22Rv1 (cell line): ENCODE data around the gene ZMYND15.

ENCODE experiments used
- H3K27ac ChIP-seq: fragments of 450-650 bp; 2 replicates; pipeline ENCODE4 v1.5.1; 2017
- ZFX ChIP-seq: fragments of 450-650 bp; IDR thresholded peaks from 2 replicates; pipeline ENCODE4 v1.6.1; 2017; ENCODE audit warnings: antibody characterized with exemption, borderline replicate concordance
- TF ChIP-seq, protein P1 (sequence below): fragments of 450-650 bp; IDR thresholded peaks from 2 replicates; pipeline ENCODE4 v1.5.1; 2017; ENCODE audit warnings: mild to moderate bottlenecking

Gene ZMYND15

DNA sequence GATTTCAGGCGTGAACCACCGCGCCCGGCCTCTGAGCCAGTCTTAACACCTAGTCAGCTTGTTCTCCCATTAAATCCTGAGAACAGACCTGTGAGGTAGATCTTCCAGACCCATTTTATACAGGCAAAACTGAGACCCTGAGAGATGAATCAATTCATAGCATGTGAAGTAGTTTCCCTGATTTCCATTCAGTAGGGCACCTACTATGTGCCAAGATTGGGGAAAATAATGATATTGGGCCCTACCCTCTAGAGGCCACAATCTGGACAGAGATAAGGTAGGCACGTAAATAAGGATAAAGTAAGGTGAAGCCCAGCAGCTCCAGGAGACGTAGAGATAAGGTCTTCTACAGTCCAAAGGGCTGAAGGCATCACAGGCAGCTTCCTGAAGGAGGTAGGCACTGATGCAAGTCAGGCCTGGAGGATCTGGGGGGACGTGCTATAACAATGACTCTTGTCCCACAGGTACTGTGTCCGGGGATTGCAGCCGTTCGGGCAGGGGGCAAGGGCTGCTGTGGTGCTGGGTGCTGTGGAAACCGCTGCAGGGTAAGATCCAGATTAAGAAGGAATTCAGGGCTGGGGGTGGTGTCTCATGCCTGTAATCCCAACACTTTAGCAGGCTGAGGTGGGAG lies 40.8 kb downstream of the ZMYND15 start:
- no peak overlapping the region for H3K27ac ChIP-seq
- TF ChIP-seq, protein P1, sequence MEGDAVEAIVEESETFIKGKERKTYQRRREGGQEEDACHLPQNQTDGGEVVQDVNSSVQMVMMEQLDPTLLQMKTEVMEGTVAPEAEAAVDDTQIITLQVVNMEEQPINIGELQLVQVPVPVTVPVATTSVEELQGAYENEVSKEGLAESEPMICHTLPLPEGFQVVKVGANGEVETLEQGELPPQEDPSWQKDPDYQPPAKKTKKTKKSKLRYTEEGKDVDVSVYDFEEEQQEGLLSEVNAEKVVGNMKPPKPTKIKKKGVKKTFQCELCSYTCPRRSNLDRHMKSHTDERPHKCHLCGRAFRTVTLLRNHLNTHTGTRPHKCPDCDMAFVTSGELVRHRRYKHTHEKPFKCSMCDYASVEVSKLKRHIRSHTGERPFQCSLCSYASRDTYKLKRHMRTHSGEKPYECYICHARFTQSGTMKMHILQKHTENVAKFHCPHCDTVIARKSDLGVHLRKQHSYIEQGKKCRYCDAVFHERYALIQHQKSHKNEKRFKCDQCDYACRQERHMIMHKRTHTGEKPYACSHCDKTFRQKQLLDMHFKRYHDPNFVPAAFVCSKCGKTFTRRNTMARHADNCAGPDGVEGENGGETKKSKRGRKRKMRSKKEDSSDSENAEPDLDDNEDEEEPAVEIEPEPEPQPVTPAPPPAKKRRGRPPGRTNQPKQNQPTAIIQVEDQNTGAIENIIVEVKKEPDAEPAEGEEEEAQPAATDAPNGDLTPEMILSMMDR, result no peak
- TF ChIP-seq ZFX, result no peak

DNA sequence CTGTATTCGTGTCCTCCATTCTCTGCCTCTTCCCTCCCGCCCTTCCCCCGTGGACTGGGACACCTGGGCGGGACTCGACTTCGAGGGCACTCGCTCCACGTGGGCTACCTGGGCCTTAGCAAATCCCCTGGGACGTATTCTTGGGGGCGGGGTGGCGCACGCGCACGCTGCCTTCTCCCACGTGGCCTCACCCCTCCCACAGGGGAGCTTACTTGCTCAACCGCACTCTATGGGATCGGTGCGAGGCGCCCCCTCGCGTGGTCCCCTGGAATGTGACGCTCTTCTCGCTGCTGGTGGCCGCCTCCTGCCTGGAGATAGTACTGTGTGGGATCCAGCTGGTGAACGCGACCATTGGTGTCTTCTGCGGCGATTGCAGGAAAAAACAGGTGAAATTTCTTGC lies 43.0 kb downstream of the ZMYND15 start:
- H3K27ac ChIP-seq, result no peak overlapping the region
- TF ChIP-seq, protein P1, result no peak; the same call in 1 of the 2 replicates
- TF ChIP-seq ZFX, result no peak

DNA sequence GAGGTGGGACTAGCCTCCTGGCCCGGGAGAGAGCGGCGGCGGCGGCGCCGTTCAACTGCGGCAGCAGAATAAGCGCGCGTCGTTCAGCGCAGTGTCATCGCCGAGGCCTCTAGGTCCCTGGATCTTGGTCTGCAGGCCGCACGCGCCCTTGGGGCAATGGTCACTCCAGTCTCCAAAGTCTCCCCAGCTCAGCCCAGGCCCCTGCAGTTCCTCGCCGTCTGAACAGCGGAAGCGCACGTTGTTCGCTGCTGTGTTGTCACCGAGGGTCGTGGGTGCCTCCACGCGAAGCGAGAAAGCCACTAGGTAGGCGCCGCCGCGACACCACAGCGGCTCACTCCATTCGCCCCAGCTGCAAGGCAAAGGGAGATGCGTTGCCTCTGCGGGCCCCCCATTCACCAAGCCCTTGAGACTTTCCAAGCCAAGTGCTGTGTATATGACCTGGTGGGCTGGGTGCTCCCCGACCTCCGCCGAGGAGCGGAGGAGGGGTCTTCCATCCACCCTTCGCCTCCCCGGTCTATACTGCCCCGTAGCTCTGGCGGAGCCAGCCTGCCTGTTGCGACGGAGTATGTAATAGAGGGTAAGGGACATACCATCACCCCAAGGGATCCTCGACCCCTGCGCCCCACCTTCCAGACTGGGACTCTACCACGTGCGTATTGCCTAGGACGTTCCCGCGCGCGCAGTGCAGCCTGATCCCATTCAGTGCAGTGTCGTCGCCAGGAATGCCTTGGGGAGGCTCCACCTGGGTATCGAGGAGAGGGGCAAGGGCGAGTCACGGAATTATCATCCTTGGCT lies 45.9 kb downstream of the ZMYND15 start:
- TF ChIP-seq ZFX, result no peak
- TF ChIP-seq, protein P1, result no peak
- H3K27ac ChIP-seq, result no peak overlapping the region

DNA sequence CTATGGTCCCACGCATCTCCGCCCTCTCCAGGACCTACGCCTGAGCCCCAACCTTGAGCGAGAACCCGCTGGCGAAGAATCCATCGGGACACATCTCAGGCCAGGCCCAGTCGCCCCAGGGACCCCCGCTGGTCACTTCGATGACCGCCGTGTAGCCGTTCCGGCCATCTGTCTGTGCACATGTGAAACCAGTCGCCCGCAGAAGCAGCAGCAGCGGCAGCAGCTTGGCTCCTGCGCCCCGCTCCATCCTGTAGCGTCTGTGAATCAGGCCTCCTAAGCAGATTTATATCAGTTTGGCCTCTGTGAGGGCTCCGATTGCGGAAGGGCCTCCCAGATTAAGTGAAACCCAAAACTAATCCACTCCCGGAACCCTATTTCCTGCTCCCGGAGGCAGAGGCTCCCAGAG lies 46.5 kb downstream of the ZMYND15 start, which contains the start of gene VMO1:
VMO1 (minus strand) TSS at position 259 of the 406 bp plus-strand sequence; CDS start at position 247, 12 bp downstream.
- H3K27ac ChIP-seq, result peak within 1 kb of the TSS; percentile 2; the same call in 1 of the 2 replicates

DNA sequence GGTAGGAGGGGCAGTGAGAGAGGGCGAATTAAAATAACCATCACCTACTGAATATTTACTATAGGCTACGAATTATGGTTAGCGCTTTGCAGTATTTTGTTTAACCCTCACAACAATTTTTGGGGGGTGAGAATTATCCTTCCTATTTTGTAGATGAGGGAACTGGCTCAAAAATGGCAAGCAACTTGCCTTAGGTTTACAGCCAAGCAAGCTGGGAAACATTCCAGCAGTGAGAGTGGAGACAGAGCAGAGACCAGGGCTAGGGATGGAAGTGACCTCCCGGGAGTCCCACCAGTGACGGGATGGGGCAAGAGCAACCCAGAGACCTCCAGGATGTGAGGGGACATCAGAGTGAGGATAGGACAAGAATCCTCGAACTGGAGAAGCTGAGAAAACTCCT lies 46.9 kb downstream of the ZMYND15 start:
- no peak overlapping the region for H3K27ac ChIP-seq

More for the DNA sequence above, 46.5 kb downstream of the ZMYND15 start, which contains the start of gene VMO1:
- TF ChIP-seq, protein P1, result no peak
- TF ChIP-seq ZFX, result no peak

DNA sequence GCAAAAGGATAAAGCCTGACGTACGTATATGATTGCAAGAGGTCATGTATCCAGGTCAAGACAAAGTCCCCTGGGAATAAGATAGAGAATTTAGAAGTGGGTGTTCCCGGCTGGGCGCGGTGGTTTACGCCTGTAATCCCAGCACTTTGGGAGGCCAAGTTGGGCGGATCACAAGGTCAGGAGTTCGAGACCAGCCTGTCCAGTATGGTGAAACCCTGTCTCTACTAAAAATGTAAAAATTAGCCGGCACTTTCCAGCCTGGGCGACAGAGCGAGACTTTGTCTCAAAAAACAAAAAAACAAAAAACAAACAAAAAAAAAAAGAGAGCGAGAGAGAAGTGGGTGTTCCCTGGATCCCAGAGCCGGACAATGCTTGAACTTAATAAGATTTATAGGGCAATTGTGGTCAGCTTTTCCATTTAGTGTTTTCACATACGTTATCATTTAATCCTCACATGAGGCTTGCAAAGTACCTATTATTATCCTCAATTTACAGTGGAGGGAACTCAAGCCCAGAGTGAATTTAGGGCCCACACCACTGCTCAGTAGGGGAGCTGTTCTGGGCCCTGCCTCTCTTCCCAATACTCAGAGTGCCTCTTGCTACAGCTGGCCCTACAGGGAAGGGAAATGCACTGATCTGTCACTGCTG lies 48.6 kb downstream of the ZMYND15 start:
- H3K27ac ChIP-seq, result peak overlapping the region; percentile 95
- TF ChIP-seq ZFX, result no peak
- TF ChIP-seq, protein P1, result no peak

More for the DNA sequence above, 46.9 kb downstream of the ZMYND15 start:
- TF ChIP-seq, protein P1, result no peak
- no peak for TF ChIP-seq ZFX
